Left renal pelvis (tissue), 4 donors: ENCODE data around the gene FNIP2. TPM values are rescaled to one million over a fixed set of nuclear protein-coding genes. Genes with fewer than 3 reads are reported as not detected.
"Not testable (repeated sequence)": the region's sequence is repeated elsewhere in the genome, so short reads cannot be mapped to it uniquely, and the experiment has no call there.

ENCODE experiments used
- DNase-seq, 4 donors: peaks; one replicate each; pipeline ENCODE4 v3.0.0-alpha.2; 2013; ENCODE audit warnings: low read depth in 4 of 4, low spot score in 3 of 4
- polyA plus RNA-seq, 4 donors: library from polyadenylated mRNA; unstranded; fragments of 120-200 nt; gene quantifications; one replicate each; pipeline ENCODE4 v1.2.1, GENCODE V29; 2013; ENCODE audit not compliant: insufficient read length in 4 of 4

The FNIP2 gene
- polyA plus RNA-seq, 4 donors = 29.6 to 52.9 (median 46.2) TPM

DNA sequence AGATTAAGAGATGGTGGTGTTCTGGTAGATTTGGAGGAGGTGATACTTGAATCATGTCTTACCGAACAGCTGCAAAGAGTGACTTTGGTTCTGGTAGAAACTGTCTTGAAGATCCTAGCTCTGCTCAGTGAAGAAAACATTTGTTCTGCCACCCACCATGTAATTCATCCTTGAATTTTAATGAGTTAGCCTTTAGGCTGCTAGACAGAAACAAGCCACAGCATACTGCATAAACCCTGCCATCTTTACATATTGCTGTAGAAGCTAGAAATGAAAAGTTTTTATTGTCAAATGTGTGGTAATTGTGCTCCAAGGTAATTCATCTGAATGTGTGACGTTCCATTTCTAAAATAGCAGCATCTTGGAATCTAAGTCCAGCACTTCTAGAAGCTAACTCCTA, 173.1 kb downstream of the FNIP2 start:
- no peak for DNase-seq

- no peak for DNase-seq
These were observed 176.8 kb downstream of the FNIP2 start for GRCh38 chr4:158945529-158946108.

GRCh38 chr4:158946825-158947224, 178.0 kb downstream of the FNIP2 start:
- DNase-seq = no peak

DNA sequence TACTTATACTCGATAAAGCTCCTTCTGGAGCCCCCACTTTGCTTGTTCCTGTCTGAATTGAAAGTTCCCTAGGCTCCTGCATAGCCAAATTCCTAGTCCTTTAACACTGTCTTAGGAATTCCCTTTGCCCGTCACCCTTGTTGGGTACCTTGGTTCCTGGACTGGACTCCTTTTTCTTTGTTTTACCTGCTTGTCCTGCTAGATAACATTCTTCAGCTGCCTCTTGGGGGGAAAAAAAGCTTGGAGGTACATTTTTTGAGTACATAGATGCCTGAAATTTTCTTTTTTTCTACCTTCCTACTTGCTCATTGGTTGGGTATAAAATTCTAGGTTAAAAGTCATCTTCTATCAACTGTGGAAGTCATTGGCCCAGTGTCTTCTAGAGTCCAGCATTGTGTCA, 179.2 kb downstream of the FNIP2 start:
- no peak for DNase-seq

GRCh38 chr4:158949099-158949498, 180.3 kb downstream of the FNIP2 start:
- DNase-seq = no peak

DNA sequence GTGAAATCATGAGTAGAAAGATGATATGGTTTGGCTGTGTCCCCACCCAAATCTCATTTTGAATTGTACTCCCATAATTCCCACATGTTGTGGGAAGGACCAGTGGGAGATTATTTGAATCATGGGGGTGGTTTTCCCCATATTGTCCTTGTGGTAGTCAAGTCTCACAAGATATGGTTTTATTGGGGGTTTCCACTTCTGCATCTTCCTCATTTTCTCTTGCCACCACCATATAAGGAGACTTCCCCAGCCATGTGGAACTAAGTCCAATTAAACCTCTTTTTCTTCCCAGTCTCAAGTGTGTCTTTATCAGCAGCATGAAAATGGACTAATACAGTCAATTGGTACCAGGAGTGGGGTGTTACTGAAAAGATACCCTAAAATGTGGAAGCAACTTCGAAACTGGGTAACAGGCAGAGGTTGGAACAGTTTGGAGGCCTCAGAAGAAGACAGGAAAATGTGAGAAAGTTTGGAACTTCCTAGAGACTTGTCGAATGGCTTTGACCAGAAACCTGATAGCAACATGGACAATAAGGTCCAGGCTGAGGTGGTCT, 183.5 kb downstream of the FNIP2 start:
- DNase-seq = not testable (repeated sequence)

GRCh38 chr4:158956345-158956744, 187.5 kb downstream of the FNIP2 start:
- DNase-seq = not testable (repeated sequence)

- DNase-seq = not testable (repeated sequence)
These were observed 188.1 kb downstream of the FNIP2 start for GRCh38 chr4:158956918-158957317.

Other genes starting within 250 kb of the FNIP2 start
- gene RXFP1, start 247.1 kb upstream of the FNIP2 start, polyA plus RNA-seq = under 1 TPM; 0.10 to 0.56 (median 0.39) TPM
- gene C4orf46, start 97.1 kb upstream of the FNIP2 start, polyA plus RNA-seq = 10 to 100 TPM; 20.6 to 29.0 (median 24.0) TPM
- gene ETFDH, start 96.7 kb upstream of the FNIP2 start, polyA plus RNA-seq = 10 to 100 TPM; 25.7 to 38.4 (median 34.8) TPM
- 10 to 100 TPM; 42.9 to 87.2 (median 75.2) TPM for gene PPID, start 45.6 kb upstream of the FNIP2 start, polyA plus RNA-seq